Measurements from ENCODE around the gene FBXL16.
A peak's percentile ranks its signal among the peaks of the same experiment; 100 is the strongest.

The FBXL16 gene

GRCh38 chr16:720447-720989 is 14.9 kb upstream of the FBXL16 start:
- H3K36me3 Mint-ChIP-seq (ENCODE audit: low read depth), result no peaks in the 10 kb centered on the region
- TF ChIP-seq CTCF (IDR thresholded peaks at IDR 0.05), result no peak
- H3K4me1 Mint-ChIP-seq, result peaks cover 27% of the 10 kb centered on the region
- no peaks in the 10 kb centered on the region for H3K9me3 Mint-ChIP-seq
- H3K27ac Mint-ChIP-seq, result peak overlapping the region; percentile 96
- peak overlapping the region; percentile 86 for H3K4me3 Mint-ChIP-seq
- H3K27me3 Mint-ChIP-seq (ENCODE audit: low read depth, poor library complexity), result peaks cover 3% of the 10 kb centered on the region
- DNase-seq, result peak; percentile 68

GRCh38 chr16:719815-720446 is 14.3 kb upstream of the FBXL16 start:
- no peak for DNase-seq
- peaks cover 27% of the 10 kb centered on the region for H3K4me1 Mint-ChIP-seq
- no peaks in the 10 kb centered on the region for H3K36me3 Mint-ChIP-seq (ENCODE audit: low read depth)
- H3K4me3 Mint-ChIP-seq, result peak overlapping the region; percentile 86
- H3K27me3 Mint-ChIP-seq (ENCODE audit: low read depth, poor library complexity), result peaks cover 3% of the 10 kb centered on the region
- no peaks in the 10 kb centered on the region for H3K9me3 Mint-ChIP-seq
- no peak for TF ChIP-seq CTCF (IDR thresholded peaks at IDR 0.05)
- H3K27ac Mint-ChIP-seq, result peak overlapping the region; percentile 96

- H3K27me3 Mint-ChIP-seq (ENCODE audit: low read depth, poor library complexity), result peaks cover 6% of the 10 kb centered on the region
- H3K9me3 Mint-ChIP-seq, result no peaks in the 10 kb centered on the region
- H3K4me3 Mint-ChIP-seq, result peak overlapping the region; percentile 86
- no peaks in the 10 kb centered on the region for H3K36me3 Mint-ChIP-seq (ENCODE audit: low read depth)
- DNase-seq, result no peak
- H3K4me1 Mint-ChIP-seq, result peaks cover 27% of the 10 kb centered on the region
- H3K27ac Mint-ChIP-seq, result peak overlapping the region; percentile 83
- TF ChIP-seq CTCF (IDR thresholded peaks at IDR 0.05), result no peak
These were observed 13.3 kb upstream of the FBXL16 start for GRCh38 chr16:718922-719321.

GRCh38 chr16:718389-718788 is 12.8 kb upstream of the FBXL16 start:
- Mint-ChIP-seq H3K36me3 (ENCODE audit: low read depth) (no peaks in the 10 kb centered on the region), H3K9me3 (no peaks in the 10 kb centered on the region), H3K4me1 (peaks cover 27% of the 10 kb centered on the region), H3K27me3 (ENCODE audit: low read depth, poor library complexity) (peaks cover 11% of the 10 kb centered on the region), H3K4me3 (no peak overlapping the region), H3K27ac (no peak overlapping the region)
- DNase-seq, result no peak
- TF ChIP-seq CTCF (IDR thresholded peaks at IDR 0.05), result no peak

GRCh38 chr16:717450-718245 is 12.0 kb upstream of the FBXL16 start:
- no peak for TF ChIP-seq CTCF (IDR thresholded peaks at IDR 0.05)
- Mint-ChIP-seq H3K27ac (no peak overlapping the region), H3K27me3 (ENCODE audit: low read depth, poor library complexity) (peaks cover 15% of the 10 kb centered on the region), H3K4me3 (no peak overlapping the region), H3K36me3 (ENCODE audit: low read depth) (no peaks in the 10 kb centered on the region), H3K4me1 (peaks cover 30% of the 10 kb centered on the region), H3K9me3 (no peaks in the 10 kb centered on the region)
- DNase-seq, result no peak

Data from nephron progenitor cell (in vitro differentiated cells).